ENCODE measurements around the gene TRMT61A.

TRMT61A gene

GRCh38 chr14:103569408-103569807 is 40.4 kb downstream of the TRMT61A start:
- DNase-seq = no peak

- DNase-seq = no peak
Observed at GRCh38 chr14:103574104-103574503, 45.1 kb downstream of the TRMT61A start.

- no peak for DNase-seq
Observed at GRCh38 chr14:103574707-103575285, 45.8 kb downstream of the TRMT61A start.

- peak; percentile 58 for DNase-seq
Observed at GRCh38 chr14:103576371-103577024, 47.5 kb downstream of the TRMT61A start.

GRCh38 chr14:103578401-103579075 is 49.5 kb downstream of the TRMT61A start:
- DNase-seq = no peak

- no peak for DNase-seq
Observed at GRCh38 chr14:103581206-103581605, 52.2 kb downstream of the TRMT61A start.

- no peak for DNase-seq
Observed at GRCh38 chr14:103581954-103582703, 53.1 kb downstream of the TRMT61A start.

- DNase-seq = no peak
Observed at GRCh38 chr14:103584326-103584915, 55.4 kb downstream of the TRMT61A start.

Measured in fibroblast of upper back skin (primary cell).